Omental fat pad (tissue), 4 donors: Measurements from ENCODE around the gene AKAP13. TPM values are rescaled to one million over a fixed set of nuclear protein-coding genes. Genes with fewer than 3 reads are reported as not detected.

Experiments used
- ATAC-seq: fragments of 150-250 bp; one replicate; pipeline ENCODE4 v1.9.1; 2016; ENCODE audit warnings: mild to moderate bottlenecking, moderate library complexity; ENCODE audit not compliant: low FRiP score
- DNase-seq: peaks from one replicate; pipeline ENCODE4 v3.0.0-alpha.2; 2019; ENCODE audit warnings: low spot score
- CTCF ChIP-seq, 3 donors: fragments of 450-650 bp; IDR thresholded peaks; one replicate each; pipeline ENCODE4 v1.5.1; 2016 to 2017; ENCODE audit warnings: antibody characterized with exemption in 3 of 3, mild to moderate bottlenecking in 3 of 3, moderate library complexity in 2 of 3
- total RNA-seq, 4 donors: library from RNA; depleted of rRNA; stranded (reverse); fragments of >200 nt; gene quantifications; one replicate each; pipeline ENCODE4 v1.1.0, GENCODE V29; 2016

AKAP13 gene
- total RNA-seq, 4 donors from 2014 or later, result 162 to 301 (median 216) TPM

- DNase-seq, result no peak
- ATAC-seq, result no peak
- no peak for TF ChIP-seq CTCF (IDR thresholded peaks at IDR 0.05)
These were observed 191.4 kb downstream of the AKAP13 start for GRCh38 chr15:85571780-85572179.

GRCh38 chr15:85576392-85576791, 196.0 kb downstream of the AKAP13 start:
- ATAC-seq (no peak), DNase-seq (no peak)
- no peak for TF ChIP-seq CTCF (IDR thresholded peaks at IDR 0.05)

GRCh38 chr15:85578941-85579701, 198.7 kb downstream of the AKAP13 start:
- TF ChIP-seq CTCF (IDR thresholded peaks at IDR 0.05), result no peak
- DNase-seq, result no peak
- no peak for ATAC-seq

GRCh38 chr15:85579957-85580694, 199.7 kb downstream of the AKAP13 start:
- no peak for TF ChIP-seq CTCF (IDR thresholded peaks at IDR 0.05)
- ATAC-seq, result no peak
- no peak for DNase-seq

GRCh38 chr15:85580879-85581278, 200.5 kb downstream of the AKAP13 start:
- no peak for ATAC-seq
- TF ChIP-seq CTCF (IDR thresholded peaks at IDR 0.05), result no peak
- DNase-seq, result no peak

GRCh38 chr15:85581495-85581894, 201.1 kb downstream of the AKAP13 start:
- no peak for DNase-seq
- no peak for TF ChIP-seq CTCF (IDR thresholded peaks at IDR 0.05)
- peak; percentile 37 for ATAC-seq
